Measurements from ENCODE around the gene SPHK2. TPM values are rescaled to one million over a fixed set of nuclear protein-coding genes. Genes with fewer than 3 reads are reported as not detected.

The SPHK2 gene
- total RNA-seq, 1 donor = 7.8 TPM

DNA sequence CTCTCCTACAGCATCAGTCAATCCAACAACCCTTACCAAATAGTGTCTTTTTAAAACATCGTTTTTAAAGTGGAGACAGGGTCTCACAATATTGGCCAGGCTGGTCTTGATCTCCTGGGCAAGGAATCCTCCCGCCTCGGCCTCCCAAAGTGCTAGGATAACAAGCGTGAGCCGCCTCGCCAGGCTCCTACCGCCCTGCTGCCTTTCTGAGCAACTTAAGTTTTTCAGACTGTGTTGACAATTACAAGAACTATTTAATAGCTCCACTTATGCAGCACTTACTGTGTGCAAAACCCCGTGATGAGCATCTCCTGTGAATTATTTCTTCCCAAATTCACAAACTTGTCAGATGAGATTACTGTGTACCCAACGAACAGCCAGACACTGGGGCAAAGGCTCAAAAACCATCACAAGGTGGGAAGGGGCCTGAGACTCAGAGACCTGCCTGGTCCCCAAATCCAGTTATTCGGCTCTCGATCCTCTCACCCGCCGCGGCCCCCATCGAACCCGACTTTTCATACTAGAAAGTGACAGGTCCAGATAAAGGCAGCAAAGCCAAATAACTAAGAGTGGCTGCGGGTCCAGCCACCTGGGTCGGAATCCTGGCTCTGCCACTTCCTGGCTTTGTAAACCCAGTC, 909 bp upstream of the SPHK2 start:
- TF ChIP-seq, protein P1, sequence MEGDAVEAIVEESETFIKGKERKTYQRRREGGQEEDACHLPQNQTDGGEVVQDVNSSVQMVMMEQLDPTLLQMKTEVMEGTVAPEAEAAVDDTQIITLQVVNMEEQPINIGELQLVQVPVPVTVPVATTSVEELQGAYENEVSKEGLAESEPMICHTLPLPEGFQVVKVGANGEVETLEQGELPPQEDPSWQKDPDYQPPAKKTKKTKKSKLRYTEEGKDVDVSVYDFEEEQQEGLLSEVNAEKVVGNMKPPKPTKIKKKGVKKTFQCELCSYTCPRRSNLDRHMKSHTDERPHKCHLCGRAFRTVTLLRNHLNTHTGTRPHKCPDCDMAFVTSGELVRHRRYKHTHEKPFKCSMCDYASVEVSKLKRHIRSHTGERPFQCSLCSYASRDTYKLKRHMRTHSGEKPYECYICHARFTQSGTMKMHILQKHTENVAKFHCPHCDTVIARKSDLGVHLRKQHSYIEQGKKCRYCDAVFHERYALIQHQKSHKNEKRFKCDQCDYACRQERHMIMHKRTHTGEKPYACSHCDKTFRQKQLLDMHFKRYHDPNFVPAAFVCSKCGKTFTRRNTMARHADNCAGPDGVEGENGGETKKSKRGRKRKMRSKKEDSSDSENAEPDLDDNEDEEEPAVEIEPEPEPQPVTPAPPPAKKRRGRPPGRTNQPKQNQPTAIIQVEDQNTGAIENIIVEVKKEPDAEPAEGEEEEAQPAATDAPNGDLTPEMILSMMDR (IDR thresholded peaks at IDR 0.05; ENCODE audit: insufficient read depth, low read depth, low read length) = no peak
- peak overlapping the region; percentile 93 for H3K4me3 ChIP-seq (ENCODE audit: low read depth, low read length)
- DNase-seq (ENCODE audit: low read depth) = no peak

- TF ChIP-seq, protein P1 (IDR thresholded peaks at IDR 0.05; ENCODE audit: insufficient read depth, low read depth, low read length) = no peak
- DNase-seq (ENCODE audit: low read depth) = peak; percentile 43
Observed at GRCh38 chr19:48619692-48620585, 633 bp downstream of the SPHK2 start.

DNA sequence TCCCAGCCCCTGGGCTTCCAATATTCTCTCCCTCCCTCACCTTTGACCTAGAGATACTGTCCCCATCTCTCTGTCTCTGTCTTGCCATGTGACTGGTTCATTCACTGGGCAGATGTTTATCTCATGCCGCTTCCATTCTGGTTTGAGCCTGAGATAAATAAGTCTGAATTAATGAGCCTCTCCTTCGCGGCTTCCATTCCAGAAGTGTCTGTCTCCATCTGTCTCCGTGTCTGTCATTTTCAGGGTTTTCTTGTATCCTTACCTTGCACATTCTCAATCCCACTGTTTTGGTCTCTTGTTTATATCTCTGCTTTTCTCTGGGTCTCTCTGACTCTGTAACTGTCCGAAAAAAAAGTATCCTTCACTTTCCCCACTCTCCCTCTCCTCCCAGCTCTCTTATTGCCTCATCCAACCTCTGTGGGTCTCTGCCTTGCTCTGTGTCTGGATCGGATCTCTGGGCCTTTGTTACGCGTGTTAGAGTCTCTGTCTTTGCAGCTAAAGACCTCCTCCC, 4.3 kb downstream of the SPHK2 start:
- DNase-seq (ENCODE audit: low read depth) = no peak
- H3K4me3 ChIP-seq (ENCODE audit: low read depth, low read length) = peak overlapping the region; percentile 52
- TF ChIP-seq, protein P1 (IDR thresholded peaks at IDR 0.05; ENCODE audit: insufficient read depth, low read depth, low read length) = no peak

More at GRCh38 chr19:48619692-48620585, 633 bp downstream of the SPHK2 start:
- H3K4me3 ChIP-seq (ENCODE audit: low read depth, low read length) = peak overlapping the region; percentile 93

DNA sequence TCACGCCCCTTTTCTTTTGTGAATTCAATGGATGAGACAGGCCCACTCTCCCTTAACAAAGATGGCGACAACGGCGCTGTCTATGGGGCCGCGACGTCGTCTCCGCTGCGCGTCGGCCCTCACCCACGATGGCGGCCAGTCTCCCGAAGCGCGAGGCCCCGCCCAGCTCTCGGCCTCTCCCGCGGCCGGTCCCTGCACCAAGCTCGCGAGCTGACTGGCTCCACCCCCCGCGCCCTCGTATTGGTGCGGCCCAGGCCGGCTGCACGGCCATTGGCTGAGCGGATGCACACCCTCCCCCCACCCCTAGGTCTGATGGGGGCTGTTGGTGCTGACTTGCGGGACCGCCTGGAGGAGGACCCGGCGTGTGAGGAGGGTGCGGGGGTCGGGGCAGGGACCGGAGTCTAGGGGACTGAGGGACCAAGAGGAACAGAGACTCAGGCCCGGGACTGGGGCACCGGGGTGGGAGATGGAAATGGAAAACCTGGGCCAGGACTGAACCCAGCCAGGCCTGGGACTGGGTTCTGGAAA, 4.8 kb downstream of the SPHK2 start:
- TF ChIP-seq, protein P1 (IDR thresholded peaks at IDR 0.05; ENCODE audit: insufficient read depth, low read depth, low read length) = no peak
- peak; percentile 97 for DNase-seq (ENCODE audit: low read depth)
- peak overlapping the region; percentile 67 for H3K4me3 ChIP-seq (ENCODE audit: low read depth, low read length)

DNA sequence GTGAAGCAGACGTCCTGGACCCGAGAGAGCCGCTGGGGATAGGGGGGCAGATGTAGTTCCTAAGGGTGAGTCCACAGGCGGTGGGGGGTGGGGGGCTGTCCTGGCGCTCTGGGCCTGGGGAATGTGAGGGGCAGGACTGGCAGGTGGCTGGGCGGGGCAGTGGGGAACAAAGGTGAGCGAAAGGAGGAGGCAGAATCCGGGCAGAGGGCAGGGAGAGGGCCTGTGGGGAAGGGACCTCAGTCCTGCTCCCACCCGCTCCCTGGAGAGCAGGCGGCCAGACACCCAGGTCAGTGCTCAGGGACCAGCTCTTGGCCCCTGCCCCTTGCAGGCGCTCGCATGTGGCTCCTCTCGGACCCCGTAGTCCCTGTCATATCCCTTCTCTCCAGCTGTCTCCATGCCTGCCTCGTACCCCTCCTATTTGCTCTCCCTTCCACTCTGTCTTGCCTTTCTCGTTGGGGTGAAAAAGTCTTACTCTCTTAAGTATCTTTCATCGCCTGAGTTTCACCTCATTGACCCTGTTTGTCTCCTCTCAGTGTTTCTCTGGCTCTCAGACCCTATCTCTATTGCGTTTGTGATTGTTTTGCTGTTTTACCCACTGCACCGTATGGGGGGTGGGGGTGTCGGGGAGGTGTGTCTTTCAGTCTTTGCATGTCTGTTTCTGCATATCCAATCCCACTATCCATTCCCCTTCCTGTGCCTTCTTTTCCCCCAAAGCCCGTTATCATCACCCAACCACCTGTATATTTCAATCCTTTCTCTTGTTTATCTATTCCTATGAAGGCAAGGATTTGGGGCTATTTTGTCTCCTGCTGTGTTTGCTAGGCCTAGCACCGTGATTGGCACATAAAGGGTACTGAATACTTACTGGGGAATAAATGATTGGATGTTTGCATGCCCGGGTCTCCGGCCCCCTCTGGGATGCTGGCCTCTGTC, 5.8 kb downstream of the SPHK2 start:
- TF ChIP-seq, protein P1 (IDR thresholded peaks at IDR 0.05; ENCODE audit: insufficient read depth, low read depth, low read length) = no peak
- no peak for DNase-seq (ENCODE audit: low read depth)
- H3K4me3 ChIP-seq (ENCODE audit: low read depth, low read length) = peak overlapping the region; percentile 67

DNA sequence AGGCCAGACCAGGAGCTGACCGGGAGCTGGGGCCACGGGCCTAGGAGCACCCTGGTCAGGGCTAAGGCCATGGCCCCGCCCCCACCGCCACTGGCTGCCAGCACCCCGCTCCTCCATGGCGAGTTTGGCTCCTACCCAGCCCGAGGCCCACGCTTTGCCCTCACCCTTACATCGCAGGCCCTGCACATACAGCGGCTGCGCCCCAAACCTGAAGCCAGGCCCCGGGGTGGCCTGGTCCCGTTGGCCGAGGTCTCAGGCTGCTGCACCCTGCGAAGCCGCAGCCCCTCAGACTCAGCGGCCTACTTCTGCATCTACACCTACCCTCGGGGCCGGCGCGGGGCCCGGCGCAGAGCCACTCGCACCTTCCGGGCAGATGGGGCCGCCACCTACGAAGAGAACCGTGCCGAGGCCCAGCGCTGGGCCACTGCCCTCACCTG, 6.6 kb downstream of the SPHK2 start:
- TF ChIP-seq, protein P1 (IDR thresholded peaks at IDR 0.05; ENCODE audit: insufficient read depth, low read depth, low read length) = no peak
- no peak overlapping the region for H3K4me3 ChIP-seq (ENCODE audit: low read depth, low read length)
- DNase-seq (ENCODE audit: low read depth) = no peak
